ENCODE data around the gene PPM1H. TPM values are rescaled to one million over a fixed set of nuclear protein-coding genes. Genes with fewer than 3 reads are reported as not detected.

The PPM1H gene
- total RNA-seq, 4 donors from 2014 or later = 0.46 to 3.4 (median 1.3) TPM

DNA sequence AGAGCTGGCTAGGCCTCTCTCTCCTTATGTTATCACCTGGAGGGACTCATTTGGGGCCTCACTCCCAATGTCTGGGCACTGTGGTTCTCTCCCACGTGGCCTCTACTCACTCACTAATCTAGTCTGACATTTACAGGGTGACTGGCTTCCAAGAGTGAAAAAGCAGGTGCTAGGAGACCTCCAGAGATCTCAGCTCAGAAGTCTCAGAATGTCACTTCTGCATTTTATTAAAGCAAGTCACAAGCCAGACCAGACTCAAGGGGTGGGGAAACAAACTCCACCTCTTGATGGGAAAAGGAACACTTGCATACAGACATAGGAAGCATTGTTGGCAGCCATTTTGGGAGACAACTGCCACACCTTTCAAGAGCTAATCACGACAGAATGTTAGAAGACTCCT, 292.5 kb downstream of the PPM1H start:
- no peaks in the 10 kb centered on the region for H3K36me3 ChIP-seq
- TF ChIP-seq, protein P1, sequence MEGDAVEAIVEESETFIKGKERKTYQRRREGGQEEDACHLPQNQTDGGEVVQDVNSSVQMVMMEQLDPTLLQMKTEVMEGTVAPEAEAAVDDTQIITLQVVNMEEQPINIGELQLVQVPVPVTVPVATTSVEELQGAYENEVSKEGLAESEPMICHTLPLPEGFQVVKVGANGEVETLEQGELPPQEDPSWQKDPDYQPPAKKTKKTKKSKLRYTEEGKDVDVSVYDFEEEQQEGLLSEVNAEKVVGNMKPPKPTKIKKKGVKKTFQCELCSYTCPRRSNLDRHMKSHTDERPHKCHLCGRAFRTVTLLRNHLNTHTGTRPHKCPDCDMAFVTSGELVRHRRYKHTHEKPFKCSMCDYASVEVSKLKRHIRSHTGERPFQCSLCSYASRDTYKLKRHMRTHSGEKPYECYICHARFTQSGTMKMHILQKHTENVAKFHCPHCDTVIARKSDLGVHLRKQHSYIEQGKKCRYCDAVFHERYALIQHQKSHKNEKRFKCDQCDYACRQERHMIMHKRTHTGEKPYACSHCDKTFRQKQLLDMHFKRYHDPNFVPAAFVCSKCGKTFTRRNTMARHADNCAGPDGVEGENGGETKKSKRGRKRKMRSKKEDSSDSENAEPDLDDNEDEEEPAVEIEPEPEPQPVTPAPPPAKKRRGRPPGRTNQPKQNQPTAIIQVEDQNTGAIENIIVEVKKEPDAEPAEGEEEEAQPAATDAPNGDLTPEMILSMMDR (IDR thresholded peaks at IDR 0.05 in 4 of 5, conservative IDR thresholded peaks at IDR 0.05 in 1 of 5) = no peak
- TF ChIP-seq POLR2A (IDR thresholded peaks at IDR 0.05) = no peak
- intact Hi-C loops (cut with DNase I; ENCODE audit: low total_unique reads) (no loop called here), in situ Hi-C loops (cut with MboI; ENCODE audit: low sequenced_read_pairs in 4 of 4) (no loop called here)
- H3K27me3 ChIP-seq = no peaks in the 10 kb centered on the region
- H3K9me3 ChIP-seq = no peaks in the 10 kb centered on the region
- ATAC-seq (no peak), DNase-seq (no peak)
- H3K4me1 ChIP-seq = no peaks in the 10 kb centered on the region
- no peak overlapping the region for H3K27ac ChIP-seq
- H3K4me3 ChIP-seq = no peak overlapping the region

DNA sequence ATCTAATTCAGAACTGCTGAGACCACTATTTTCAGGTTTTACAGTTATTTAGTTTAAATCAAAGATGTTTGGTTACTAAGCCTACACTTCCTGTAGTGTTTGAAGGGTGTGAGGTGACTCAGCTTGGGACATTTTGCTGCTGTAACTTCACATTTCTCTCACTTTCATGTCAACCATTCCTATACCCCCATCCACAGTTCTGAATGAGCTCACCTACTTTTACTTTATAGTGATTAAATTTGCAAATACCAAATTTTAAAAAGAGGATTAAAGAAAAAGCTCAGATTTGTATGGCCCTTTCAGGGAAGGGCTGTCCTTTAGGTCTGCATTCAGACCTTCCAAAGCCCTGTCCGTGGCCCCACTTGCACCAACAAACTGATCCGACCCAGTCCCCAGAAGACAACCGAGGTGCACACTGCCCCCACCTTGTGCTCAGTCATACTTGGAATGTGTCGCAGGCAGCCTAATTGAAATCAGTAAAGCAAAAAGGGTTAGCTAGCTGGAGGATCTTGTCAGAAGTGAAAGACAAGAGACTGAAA, 294.0 kb downstream of the PPM1H start:
- ATAC-seq (no peak), DNase-seq (no peak)
- H3K4me3 ChIP-seq = no peak overlapping the region
- H3K36me3 ChIP-seq = no peaks in the 10 kb centered on the region
- H3K27ac ChIP-seq = no peak overlapping the region
- in situ Hi-C loops (cut with MboI; ENCODE audit: low sequenced_read_pairs in 4 of 4) (no loop called here), intact Hi-C loops (cut with DNase I; ENCODE audit: low total_unique reads) (no loop called here)
- no peaks in the 10 kb centered on the region for H3K9me3 ChIP-seq
- no peak for TF ChIP-seq POLR2A (IDR thresholded peaks at IDR 0.05)
- TF ChIP-seq, protein P1 (IDR thresholded peaks at IDR 0.05 in 4 of 5, conservative IDR thresholded peaks at IDR 0.05 in 1 of 5) = no peak
- no peaks in the 10 kb centered on the region for H3K4me1 ChIP-seq
- no peaks in the 10 kb centered on the region for H3K27me3 ChIP-seq

DNA sequence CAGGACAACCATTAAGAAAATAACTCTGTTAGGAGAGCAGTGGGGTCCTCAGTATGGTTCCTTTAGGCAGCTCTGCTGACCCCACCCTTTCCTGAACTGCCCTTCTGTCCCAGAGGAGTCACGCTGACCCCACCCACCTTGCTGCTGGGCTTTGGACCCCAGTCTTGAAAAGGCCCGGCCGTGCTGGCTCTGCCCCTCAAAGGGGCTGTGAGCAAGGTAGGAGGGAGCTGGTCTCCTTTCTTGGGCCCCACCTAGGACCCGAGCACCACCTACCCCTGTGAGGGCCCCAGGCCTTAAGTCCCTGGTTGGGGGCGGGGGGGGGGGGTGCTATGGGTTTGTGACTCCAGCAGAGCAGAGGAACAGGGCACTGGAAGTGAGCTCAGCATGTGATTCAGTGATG, 297.3 kb downstream of the PPM1H start:
- in situ Hi-C loops (cut with MboI; ENCODE audit: low sequenced_read_pairs in 4 of 4) = no loop called here
- intact Hi-C loops (cut with DNase I; ENCODE audit: low total_unique reads) = no loop called here
- H3K4me1 ChIP-seq = peaks cover 2 to 3% of the 10 kb centered on the region in 2 donors
- H3K9me3 ChIP-seq = no peaks in the 10 kb centered on the region
- H3K27me3 ChIP-seq = peaks cover 9 to 19% (median 16%) of the 10 kb centered on the region in 3 donors
- H3K36me3 ChIP-seq = no peaks in the 10 kb centered on the region
- H3K4me3 ChIP-seq = no peak overlapping the region
- H3K27ac ChIP-seq = no peak overlapping the region
- no peak for ATAC-seq
- DNase-seq = no peak
- no peak for TF ChIP-seq POLR2A (IDR thresholded peaks at IDR 0.05)
- TF ChIP-seq, protein P1 (IDR thresholded peaks at IDR 0.05 in 4 of 5, conservative IDR thresholded peaks at IDR 0.05 in 1 of 5) = no peak

DNA sequence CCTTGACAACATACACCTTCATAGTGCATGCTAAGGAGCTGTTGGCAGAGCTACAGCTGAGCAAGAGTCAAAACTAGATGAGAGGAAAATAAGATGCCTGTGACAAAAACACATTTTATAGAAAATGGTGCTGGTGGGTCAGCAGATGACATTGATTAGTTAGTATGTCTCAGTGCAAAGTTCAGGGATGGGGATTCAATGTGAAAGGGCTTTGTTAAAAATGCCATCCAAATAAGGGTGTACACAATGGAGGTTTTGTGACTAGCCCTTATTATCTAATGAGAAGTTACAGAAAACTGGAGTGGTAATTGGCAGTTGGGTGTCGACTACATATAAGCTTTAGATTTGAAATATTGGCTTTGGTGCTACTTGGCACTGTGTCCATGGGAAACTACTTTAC, 299.3 kb downstream of the PPM1H start:
- H3K27me3 ChIP-seq = peaks cover 12 to 35% (median 34%) of the 10 kb centered on the region in 3 donors
- H3K4me1 ChIP-seq = peaks cover 7 to 11% of the 10 kb centered on the region in 2 donors
- intact Hi-C loops (cut with DNase I; ENCODE audit: low total_unique reads) (no loop called here), in situ Hi-C loops (cut with MboI; ENCODE audit: low sequenced_read_pairs in 4 of 4) (no loop called here)
- H3K9me3 ChIP-seq = no peaks in the 10 kb centered on the region
- H3K36me3 ChIP-seq = no peaks in the 10 kb centered on the region
- H3K4me3 ChIP-seq = no peak overlapping the region
- DNase-seq = no peak
- no peak for ATAC-seq
- TF ChIP-seq, protein P1 (IDR thresholded peaks at IDR 0.05 in 4 of 5, conservative IDR thresholded peaks at IDR 0.05 in 1 of 5) = no peak
- TF ChIP-seq POLR2A (IDR thresholded peaks at IDR 0.05) = no peak
- no peak overlapping the region for H3K27ac ChIP-seq

Data from gastrocnemius medialis (tissue), 4 donors.